Mucosa of stomach (tissue), 1 donor: ENCODE results near the gene SFTPB.

Experiments
- H3K27me3 ChIP-seq: one replicate; pipeline ENCODE4 v1.7.0; 2013; ENCODE audit warnings: mild to moderate bottlenecking, low read length; ENCODE audit not compliant: control insufficient read depth, insufficient read depth
- H3K36me3 ChIP-seq: one replicate; pipeline ENCODE4 v1.7.0; 2013; ENCODE audit warnings: low read length; ENCODE audit not compliant: control insufficient read depth, insufficient read depth
- H3K4me1 ChIP-seq: one replicate; pipeline ENCODE4 v1.7.0; 2013; ENCODE audit warnings: mild to moderate bottlenecking, low read length; ENCODE audit not compliant: control insufficient read depth, insufficient read depth
- H3K4me3 ChIP-seq: one replicate; pipeline ENCODE4 v1.7.0; 2013; ENCODE audit warnings: low read length
- H3K9ac ChIP-seq: one replicate; pipeline ENCODE4 v1.7.0; 2013; ENCODE audit warnings: mild to moderate bottlenecking, low read length, moderate library complexity
- H3K9me3 ChIP-seq: one replicate; pipeline ENCODE4 v1.7.0; 2013; ENCODE audit warnings: mild to moderate bottlenecking, low read length, moderate library complexity; ENCODE audit not compliant: control insufficient read depth
- donor health status: Pancreatic carcinoma.

The SFTPB gene

DNA sequence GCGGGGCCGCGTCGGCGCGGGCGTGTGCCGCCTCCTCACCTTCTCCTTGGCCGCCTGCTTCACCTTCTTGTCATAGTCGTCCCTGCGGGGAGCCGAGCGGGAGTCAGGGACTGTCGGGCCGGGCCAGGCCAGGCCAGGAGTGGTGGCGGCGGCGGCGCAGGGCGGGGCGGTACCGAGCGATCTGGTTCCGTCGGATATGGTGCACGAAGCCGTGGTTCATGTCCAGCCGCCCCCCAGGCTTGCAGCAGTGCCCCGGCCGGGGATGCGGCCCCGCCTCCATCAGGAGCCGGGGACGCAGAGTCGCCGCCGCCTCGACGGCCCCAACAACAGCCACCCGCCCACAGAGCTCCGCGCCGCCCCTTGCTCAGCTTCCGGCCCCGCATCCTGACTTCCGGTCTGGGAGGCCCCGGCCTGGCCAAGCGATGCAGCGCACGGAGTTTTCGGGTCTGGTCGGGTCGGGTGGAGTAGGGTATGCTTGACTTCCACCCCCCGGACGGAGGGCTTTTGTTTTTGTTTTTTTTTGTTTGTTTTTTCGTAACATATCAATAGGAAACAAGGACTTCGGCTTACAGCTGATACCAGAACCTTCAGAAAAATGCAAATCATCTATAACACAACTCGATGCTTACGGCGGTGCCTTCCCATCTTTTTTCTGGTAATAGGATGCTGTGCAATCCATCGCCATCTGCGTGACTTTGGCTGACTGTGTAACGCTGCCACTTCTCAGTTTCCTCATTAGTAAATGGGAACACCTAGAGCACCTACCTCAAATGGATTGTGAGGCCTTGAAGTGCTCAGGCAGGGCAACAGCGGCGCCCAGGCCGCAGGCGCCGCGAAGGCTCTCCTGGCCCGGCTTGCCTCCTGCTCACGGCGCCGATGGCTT lies 56.1 kb downstream of the SFTPB start, which contains the start of gene C2orf68:
TSS of gene C2orf68 (minus strand) at position 362 of the 883 bp plus-strand sequence. CDS start at position 280, 82 bp downstream.
- peak within 1 kb of the TSS; percentile 88 for H3K4me3 ChIP-seq
- no peaks in the 10 kb centered on the region for H3K36me3 ChIP-seq
- no peaks in the 10 kb centered on the region for H3K9me3 ChIP-seq
- peak within 1 kb of the TSS; percentile 83 for H3K9ac ChIP-seq
- H3K27me3 ChIP-seq: no peaks in the 10 kb centered on the region
- H3K4me1 ChIP-seq: peaks cover 6% of the 10 kb centered on the region

GRCh38 chr2:85611217-85611704 lies 56.7 kb downstream of the SFTPB start:
- H3K9ac ChIP-seq: peak overlapping the region; percentile 83
- H3K4me1 ChIP-seq: peaks cover 6% of the 10 kb centered on the region
- no peaks in the 10 kb centered on the region for H3K27me3 ChIP-seq
- no peaks in the 10 kb centered on the region for H3K36me3 ChIP-seq
- peak overlapping the region; percentile 88 for H3K4me3 ChIP-seq
- no peaks in the 10 kb centered on the region for H3K9me3 ChIP-seq
